Embryonic facial prominence (tissue), 1 donor: ENCODE measurements around the gene UPF3A.
"Not testable (repeated sequence)": the region's sequence is repeated elsewhere in the genome, so short reads cannot be mapped to it uniquely, and the experiment has no call there.

Experiments used
- DNase-seq: peaks from one replicate; pipeline ENCODE4 v3.0.0-alpha.2; 2016; ENCODE audit errors: extremely low spot score

UPF3A gene

GRCh38 chr13:114281351-114282040 is at the start of gene UPF3A:
Gene UPF3A (plus strand): TSS chr13:114281601. CDS start chr13:114281640, 39 bp downstream.
- peak; percentile 67 for DNase-seq

- DNase-seq, result no peak
Observed at GRCh38 chr13:114231886-114232285, 49.5 kb upstream of the UPF3A start.

GRCh38 chr13:114234266-114234644 is 47.1 kb upstream of the UPF3A start:
- DNase-seq, result no peak

GRCh38 chr13:114234645-114235421 is 46.6 kb upstream of the UPF3A start, which contains the start of gene CDC16:
Gene CDC16 (plus strand): TSS chr13:114234897. CDS start chr13:114235085, 188 bp downstream.
- DNase-seq, result peak; percentile 82

DNA sequence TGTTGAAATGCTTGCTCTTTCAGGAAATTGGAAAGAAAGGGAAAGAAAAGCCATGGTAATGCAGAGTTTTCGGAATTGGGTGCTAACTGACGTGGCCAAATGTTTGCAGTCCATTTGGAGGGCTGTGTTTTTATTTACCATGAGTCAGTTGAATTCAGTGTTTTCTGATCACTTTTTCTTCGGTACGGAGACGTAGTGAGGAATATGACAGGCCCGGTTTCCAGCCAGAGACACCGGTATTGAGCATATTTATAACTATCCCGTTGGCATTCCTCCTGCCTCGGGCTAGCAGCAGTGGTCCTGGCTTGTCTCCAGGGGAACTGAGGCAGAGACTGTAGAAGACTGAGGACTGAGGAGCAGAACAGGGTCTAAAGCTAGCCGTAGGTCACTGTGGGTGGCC is 45.7 kb upstream of the UPF3A start:
- no peak for DNase-seq

- DNase-seq, result no peak
Observed at GRCh38 chr13:114236227-114236626, 45.2 kb upstream of the UPF3A start.

DNA sequence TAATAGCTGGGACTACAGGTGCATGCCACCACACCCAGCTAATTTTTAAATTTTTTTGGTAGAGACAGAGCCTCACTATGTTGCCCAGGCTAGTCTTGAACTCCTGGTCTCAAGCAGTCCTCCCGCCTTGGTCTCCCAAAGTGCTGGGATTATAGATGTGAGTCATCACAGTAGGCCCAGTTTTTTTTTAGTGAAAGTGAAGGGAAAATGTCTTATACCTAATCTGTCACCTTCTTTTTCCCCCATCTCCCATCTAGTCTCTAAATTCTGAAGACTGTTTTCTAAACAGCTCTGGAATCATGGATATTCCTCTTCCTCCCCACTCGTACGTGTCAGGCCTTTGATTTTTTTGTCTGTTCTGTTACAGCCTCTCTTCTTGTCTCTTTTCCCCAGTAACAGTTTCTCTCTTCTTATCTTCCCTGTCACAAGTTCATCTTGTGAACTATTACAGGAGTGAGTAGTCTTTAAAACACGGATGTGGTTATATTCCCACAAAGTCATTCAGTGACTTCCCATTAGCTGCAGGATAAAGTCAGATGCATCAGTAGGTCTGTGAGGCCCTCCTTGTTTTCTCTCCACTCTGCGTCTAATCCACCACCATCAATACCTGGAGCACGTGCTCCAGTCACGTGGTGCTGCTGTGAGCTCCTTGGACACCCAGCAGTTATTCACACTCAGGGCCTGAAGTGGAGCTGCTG is 43.8 kb upstream of the UPF3A start:
- DNase-seq, result no peak

DNA sequence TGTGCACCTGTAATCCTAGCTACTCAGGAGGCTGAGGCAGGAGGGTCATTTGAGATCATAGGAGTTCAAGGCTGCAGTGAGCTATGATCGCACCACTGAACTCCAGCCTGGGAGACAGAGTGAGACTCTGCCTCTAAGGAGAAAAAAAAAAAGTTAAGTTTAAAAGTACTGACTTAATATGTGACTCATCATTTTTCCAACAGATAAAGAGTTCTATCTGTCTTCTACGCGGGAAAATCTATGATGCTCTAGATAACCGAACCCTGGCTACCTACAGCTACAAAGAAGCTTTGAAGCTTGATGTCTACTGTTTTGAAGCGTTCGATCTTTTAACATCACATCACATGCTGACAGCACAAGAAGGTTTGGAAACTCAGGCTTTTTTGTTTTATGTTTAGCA is 39.5 kb upstream of the UPF3A start:
- no peak for DNase-seq

DNA sequence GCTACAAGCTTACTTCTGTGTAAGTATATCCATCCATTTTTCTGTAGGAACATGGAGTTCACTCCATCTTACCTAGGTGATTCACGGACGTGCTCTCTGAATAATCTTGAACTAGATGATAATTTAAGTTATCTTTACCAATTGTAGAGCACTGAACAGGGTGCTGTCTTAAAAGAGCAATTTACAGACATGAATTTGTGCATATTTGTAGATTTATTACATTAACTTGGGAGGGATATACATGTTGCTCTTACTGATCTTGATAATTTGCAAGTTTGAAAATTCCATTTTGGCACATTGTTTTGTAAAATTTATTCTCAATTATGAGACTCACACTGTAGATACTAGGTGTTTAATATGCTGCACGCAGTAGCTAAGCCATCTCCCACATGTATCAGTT is 37.4 kb upstream of the UPF3A start:
- DNase-seq, result no peak

DNA sequence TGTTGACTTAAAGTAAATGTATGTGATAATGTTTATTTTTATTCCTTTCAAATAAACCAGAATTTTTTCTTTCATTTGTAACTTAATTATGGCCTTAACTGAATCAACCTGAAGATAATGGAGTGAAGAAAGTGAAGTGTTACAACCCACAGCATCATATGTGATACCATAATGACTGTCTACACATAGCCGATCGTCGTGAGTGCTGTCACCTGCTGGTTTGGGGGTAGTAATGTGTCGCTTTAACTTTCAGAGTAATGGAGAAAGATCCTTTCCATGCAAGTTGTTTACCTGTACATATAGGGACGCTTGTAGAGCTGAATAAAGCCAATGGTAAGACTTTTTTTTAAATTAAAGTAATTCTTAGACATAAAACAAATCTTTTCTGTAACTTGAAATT is 36.8 kb upstream of the UPF3A start:
- DNase-seq, result no peak

- no peak for DNase-seq
Observed at GRCh38 chr13:114248011-114248410, 33.4 kb upstream of the UPF3A start.

DNA sequence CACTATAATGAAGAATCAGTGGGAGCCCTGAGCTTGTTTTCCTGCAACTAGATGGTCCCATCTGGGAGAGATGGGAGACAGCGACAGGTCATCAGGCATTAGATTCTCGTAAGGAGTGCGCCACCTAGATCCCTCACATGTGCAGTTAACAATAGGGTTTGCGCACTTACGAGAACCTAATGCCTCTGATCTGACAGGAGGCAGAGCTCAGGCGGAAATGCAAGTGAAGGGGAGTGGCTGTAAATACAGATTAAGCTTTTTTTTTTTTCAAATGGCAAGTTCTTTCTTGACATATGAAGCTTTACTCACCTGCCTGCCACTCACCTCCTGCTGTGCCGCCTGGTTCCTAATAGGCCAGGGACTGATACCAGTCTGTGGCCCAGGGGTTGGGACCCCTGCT is 32.3 kb upstream of the UPF3A start:
- no peak for DNase-seq

DNA sequence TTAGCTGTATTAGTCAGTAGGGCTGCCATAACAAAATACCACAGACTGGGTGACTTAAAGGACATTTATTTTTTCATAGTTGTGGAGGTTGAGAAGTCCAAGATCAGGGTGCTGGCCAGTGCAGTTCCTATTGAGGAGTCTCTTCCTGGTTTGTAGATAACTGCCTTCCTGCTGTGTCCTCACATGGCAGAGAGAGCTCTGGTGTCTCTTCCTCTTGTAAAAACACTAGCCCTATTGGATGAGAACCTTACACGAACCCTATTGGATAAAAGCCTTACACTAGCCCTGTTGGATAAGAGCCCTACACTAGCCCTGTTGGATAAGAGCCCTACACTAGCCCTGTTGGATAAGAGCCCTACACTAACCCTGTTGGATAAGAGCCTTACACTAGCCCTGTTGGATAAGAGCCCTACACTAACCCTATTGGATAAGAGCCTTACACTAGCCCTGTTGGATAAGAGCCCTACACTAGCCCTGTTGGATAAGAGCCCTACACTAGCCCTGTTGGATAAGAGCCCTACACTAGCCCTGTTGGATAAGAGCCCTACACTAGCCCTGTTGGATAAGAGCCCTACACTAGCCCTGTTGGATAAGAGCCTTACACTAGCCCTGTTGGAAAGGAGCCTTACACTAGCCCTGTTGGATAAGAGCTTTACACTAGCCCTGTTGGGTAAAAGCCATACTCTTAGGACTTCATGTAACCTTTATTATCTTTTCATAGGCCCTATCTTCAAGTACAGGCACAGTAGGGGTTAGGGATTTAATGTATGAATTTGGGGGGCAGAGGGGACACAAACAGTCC is 29.6 kb upstream of the UPF3A start:
- not testable (repeated sequence) for DNase-seq

DNA sequence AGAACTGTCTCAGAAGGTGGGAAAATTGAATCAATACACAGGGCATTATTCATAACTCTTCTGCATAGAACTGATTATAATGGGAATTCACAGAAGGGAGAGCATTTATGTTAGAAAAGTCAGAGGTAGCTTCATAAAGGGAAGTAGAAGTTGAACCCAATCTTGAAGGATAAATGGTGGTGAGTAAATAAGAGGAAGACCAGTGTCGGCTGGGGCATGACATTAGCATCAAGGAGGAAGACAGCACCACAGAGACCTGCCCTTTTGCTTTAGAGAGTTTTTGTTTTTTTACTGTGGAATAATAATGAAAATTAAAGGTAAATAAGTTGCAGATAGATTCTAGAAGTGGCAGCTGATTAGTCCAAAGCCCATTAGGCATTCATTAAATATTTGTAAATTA is 24.9 kb upstream of the UPF3A start:
- no peak for DNase-seq

GRCh38 chr13:114257014-114257413 is 24.4 kb upstream of the UPF3A start:
- no peak for DNase-seq

- DNase-seq, result no peak
Observed at GRCh38 chr13:114258589-114258988, 22.8 kb upstream of the UPF3A start.

- no peak for DNase-seq
Observed at GRCh38 chr13:114259374-114259773, 22.0 kb upstream of the UPF3A start.

DNA sequence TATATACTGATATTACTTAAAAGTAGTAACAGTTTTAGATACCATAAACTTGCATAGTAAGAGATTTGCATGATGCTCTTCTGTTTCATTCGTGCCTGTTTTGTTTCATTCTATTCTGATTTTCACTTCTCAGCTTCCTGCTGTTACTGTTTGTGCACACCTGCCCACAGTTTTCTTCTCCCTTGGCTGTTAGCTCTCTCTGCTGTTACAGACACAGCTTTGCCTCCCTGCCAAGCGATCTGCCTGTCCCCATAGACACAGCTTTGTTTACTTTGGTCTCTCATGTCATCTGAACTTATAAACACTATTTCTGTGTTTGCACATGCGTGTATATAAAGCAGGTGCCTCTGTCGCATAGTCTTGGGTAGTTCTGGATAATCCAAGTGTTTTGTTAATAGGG is 21.4 kb upstream of the UPF3A start:
- no peak for DNase-seq

DNA sequence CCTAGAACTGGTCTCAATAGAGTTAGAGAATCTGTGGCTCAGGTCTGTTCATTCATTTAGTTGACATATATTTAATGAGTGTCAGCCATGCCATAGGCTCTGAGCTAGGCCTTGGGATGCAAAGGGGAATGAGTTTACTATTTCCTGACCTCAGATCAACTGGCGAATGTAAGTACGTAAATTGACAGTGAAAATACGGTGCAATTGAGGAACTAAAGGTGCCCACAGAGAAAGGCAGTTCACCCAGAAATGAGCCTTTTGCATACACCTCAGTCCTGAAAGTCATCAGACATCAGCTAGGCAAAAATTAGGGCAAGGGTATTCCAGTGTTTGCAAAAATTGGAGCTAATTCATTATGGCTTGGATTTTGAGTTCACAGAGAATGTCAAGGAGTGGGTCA is 20.6 kb upstream of the UPF3A start:
- DNase-seq, result no peak

- DNase-seq, result no peak
Observed at GRCh38 chr13:114261328-114261965, 20.0 kb upstream of the UPF3A start.

DNA sequence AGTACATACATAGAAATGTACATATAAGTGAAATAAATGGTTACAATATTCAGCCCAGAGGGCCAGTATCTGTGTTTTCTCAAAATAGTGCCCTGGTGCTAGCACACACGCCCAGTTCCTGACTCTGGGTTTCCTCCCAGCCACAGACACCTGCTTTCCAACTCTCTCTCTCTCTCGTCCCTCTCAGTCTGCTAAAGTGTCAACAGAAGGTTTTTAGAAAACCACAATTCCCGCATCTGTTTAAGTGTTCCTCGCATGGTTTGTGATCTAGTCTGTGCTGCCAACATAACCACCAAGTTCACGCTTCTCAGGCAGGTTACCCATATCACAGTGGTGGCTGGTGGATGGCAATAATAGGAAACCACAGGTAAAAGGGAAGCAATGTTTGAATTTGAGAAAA is 17.8 kb upstream of the UPF3A start:
- DNase-seq, result no peak
